ENCODE results near the gene SLC46A2.

- no peak for TF ChIP-seq CTCF (IDR thresholded peaks at IDR 0.05)
- no peak for TF ChIP-seq EZH2 (IDR thresholded peaks at IDR 0.05; ENCODE audit: borderline replicate concordance, insufficient read depth, low read depth, low read length, poor library complexity, severe bottlenecking)
Observed at GRCh38 chr9:112913326-112913725, 22.6 kb upstream of the SLC46A2 start.
